Endothelial cell of umbilical vein (primary cell): ENCODE data around the gene MAGT1. TPM values are rescaled to one million over a fixed set of nuclear protein-coding genes. Genes with fewer than 3 reads are reported as not detected.

Source experiments
- BruUV-seq: library from RNA; stranded (reverse); fragments of 400-500 nt; replicated peaks from 2 replicates; lab custom pipeline; 2021; lab: Mats Ljungman, UMichigan
- CTCF ChIA-PET: fragments of 300-600, 350-600 bp; sonication (Branson Sonifier 250); formaldehyde crosslinking; loops from one replicate; lab custom pipeline; 2021; ENCODE audit warnings: antibody characterized with exemption, inconsistent platforms; lab: Charles Lee
- POLR2A ChIA-PET: fragments of 300-600, 350-600 bp; sonication (Branson Sonifier 250); formaldehyde crosslinking; loops from one replicate; lab custom pipeline; 2021; ENCODE audit warnings: antibody characterized with exemption, inconsistent platforms; lab: Charles Lee
- DNase-seq: peaks from one replicate; pipeline ENCODE4 v3.0.0-alpha.2; 2011; ENCODE audit warnings: low read depth, low spot score
- FAIRE-seq: peaks from 2 replicates; lab custom pipeline; 2011; peaks lifted over from hg19 to GRCh38; lab: Jason Lieb, UNC
- H2AFZ ChIP-seq: 2 replicates; pipeline ENCODE4 v1.6.0; 2012; ENCODE audit warnings: low read depth, low read length, control low read depth, inconsistent platforms
- H3K27ac ChIP-seq: 2 replicates; pipeline ENCODE4 v1.5.1; 2011; ENCODE audit warnings: low read depth, mild to moderate bottlenecking, control low read depth, low read length, moderate library complexity; ENCODE audit not compliant: insufficient read depth
- H3K27me3 ChIP-seq, 2 experiments: 2 replicates each; pipeline versions ENCODE4 v1.6.0 to v1.6.1; 2011; ENCODE audit warnings: low read length in 2 of 2, mixed read lengths in 1 of 2; ENCODE audit not compliant: control insufficient read depth in 2 of 2, insufficient read depth in 2 of 2
- H3K36me3 ChIP-seq, 2 experiments: 2 replicates in 1 of 2; 3 replicates in 1 of 2; pipeline ENCODE4 v1.5.1; 2011; ENCODE audit warnings: low read length in 2 of 2, mild to moderate bottlenecking in 1 of 2, moderate library complexity in 1 of 2; ENCODE audit not compliant: control insufficient read depth in 2 of 2, insufficient read depth in 2 of 2; ENCODE audit errors: extremely low read depth in 1 of 2
- H3K4me1 ChIP-seq: 3 replicates; pipeline ENCODE4 v1.5.1; 2011; ENCODE audit warnings: mild to moderate bottlenecking, low read length; ENCODE audit not compliant: control insufficient read depth, insufficient read depth; ENCODE audit errors: extremely low read depth
- H3K4me2 ChIP-seq: 2 replicates; pipeline ENCODE4 v1.6.1; 2011; ENCODE audit warnings: low read length, control low read depth, mixed read lengths; ENCODE audit not compliant: insufficient read depth
- H3K4me3 ChIP-seq, 3 experiments: fragments of 200-600 bp in 1 of 3; sonication (generic), shearing (Covaris generic) in 1 of 3; replicated peaks in 1 of 3; 2 replicates each; pipeline ENCODE4 v1.5.1; 2011 to 2016; ENCODE audit warnings: control low read depth in 3 of 3, low read length in 3 of 3, mild to moderate bottlenecking in 2 of 3, inconsistent platforms in 1 of 3, low read depth in 1 of 3, moderate library complexity in 1 of 3; ENCODE audit not compliant: insufficient read depth in 1 of 3
- H3K79me2 ChIP-seq: 2 replicates; pipeline ENCODE4 v1.6.0; 2012; ENCODE audit warnings: low read length, inconsistent platforms; ENCODE audit not compliant: control insufficient read depth, insufficient read depth
- H3K9ac ChIP-seq: replicated peaks from 2 replicates; pipeline ENCODE3; 2011; ENCODE audit warnings: low read length, control low read depth; ENCODE audit not compliant: insufficient read depth; ENCODE audit errors: extremely low read depth
- H3K9me1 ChIP-seq: replicated peaks from 3 replicates; pipeline ENCODE4 v1.6.0; 2011; ENCODE audit warnings: mild to moderate bottlenecking, low read length; ENCODE audit not compliant: control insufficient read depth, insufficient read depth; ENCODE audit errors: extremely low read depth
- H3K9me3 ChIP-seq: replicated peaks from 2 replicates; pipeline ENCODE4 v1.5.1; 2012; ENCODE audit warnings: low read length, inconsistent platforms; ENCODE audit not compliant: control insufficient read depth, insufficient read depth
- H4K20me1 ChIP-seq: replicated peaks from 2 replicates; pipeline ENCODE3; 2011; ENCODE audit warnings: mild to moderate bottlenecking, low read length; ENCODE audit not compliant: control insufficient read depth, insufficient read depth; ENCODE audit errors: extremely low read depth
- EZH2 ChIP-seq: IDR thresholded peaks from 2 replicates; pipeline ENCODE4 v1.6.1; 2012; ENCODE audit warnings: borderline replicate concordance, low read depth, mild to moderate bottlenecking, moderate library complexity, low read length, inconsistent platforms; ENCODE audit not compliant: severe bottlenecking
- FOS ChIP-seq: IDR thresholded peaks from 2 replicates; pipeline ENCODE4 v1.6.1; 2011; ENCODE audit warnings: mild to moderate bottlenecking, low read length, moderate library complexity, borderline replicate concordance; ENCODE audit not compliant: insufficient read depth
- GATA2 ChIP-seq: IDR thresholded peaks from 2 replicates; pipeline ENCODE4 v1.7.0; 2011; ENCODE audit warnings: low read depth, mild to moderate bottlenecking, moderate library complexity, mixed read lengths, low read length; ENCODE audit not compliant: insufficient read length, insufficient read depth
- JUN ChIP-seq: IDR thresholded peaks from 2 replicates; pipeline ENCODE4 v1.6.1; 2011; ENCODE audit warnings: borderline replicate concordance, low read depth; ENCODE audit not compliant: insufficient read length, insufficient read depth
- MAX ChIP-seq: IDR thresholded peaks from 2 replicates; pipeline ENCODE4 v1.6.1; 2011; ENCODE audit not compliant: insufficient read depth, insufficient read length
- MYC ChIP-seq: IDR thresholded peaks from one replicate; pipeline ENCODE4 v1.6.1; 2011; ENCODE audit warnings: mild to moderate bottlenecking, low read depth, low read length
- POLR2A ChIP-seq: IDR thresholded peaks from 2 replicates; pipeline ENCODE4 v1.6.1; 2012; ENCODE audit warnings: low read depth, mild to moderate bottlenecking, control low read depth, low read length
- POLR2AphosphoS5 ChIP-seq: IDR thresholded peaks from 2 replicates; pipeline ENCODE4 v1.6.1; 2012; ENCODE audit warnings: low read depth, mild to moderate bottlenecking, control low read depth, low read length, moderate library complexity; ENCODE audit not compliant: insufficient read depth
- dilution Hi-C: fragments of 300-500 bp; cut with MboI; formaldehyde crosslinking; loops from one replicate; pipeline ENCODE4 v1.15.0; 2019; ENCODE audit warnings: low sequenced_read_pairs; ENCODE audit not compliant: extremely low pct_ligation_motif_present
- intact Hi-C: fragments of 100-400 bp; cut with micrococcal nuclease; formaldehyde crosslinking; loops from one replicate; pipeline ENCODE4 v1.10.0; 2022
- polyA plus RNA-seq, 4 experiments: library from polyadenylated mRNA; depleted of rRNA in 3 of 4; stranded (reverse) in 3 of 4; unstranded in 1 of 4; fragments of >200 nt; gene quantifications; 2 replicates each; pipeline versions ENCODE4 v1.2.1 to v1.2.3, GENCODE V29; 2011 to 2012; ENCODE audit warnings: missing spikeins in 1 of 4
- total RNA-seq: library from RNA; stranded (reverse); gene quantifications from 2 replicates; pipeline ENCODE4 v1.2.3, GENCODE V29; 2021
- TF ChIP-seq, protein P1 (sequence below), 2 donors: IDR thresholded peaks; 1 replicate in 1 of 2; 2 replicates in 1 of 2; pipeline ENCODE4 v1.5.1; 2011; ENCODE audit warnings: low read length in 2 of 2, mild to moderate bottlenecking in 2 of 2, moderate library complexity in 2 of 2, control low read depth in 1 of 2, inconsistent platforms in 1 of 2, low read depth in 1 of 2; ENCODE audit not compliant: insufficient read depth in 1 of 2; ENCODE audit errors: extremely low read depth in 1 of 2

Gene MAGT1
- total and polyA plus RNA-seq, 2 donors (not counting 3 experiments of a cell fraction or from before 2014, with no cell fraction given), result 36.3 to 66.9 TPM

GRCh38 chrX:77938083-77938680 lies 42.9 kb upstream of the MAGT1 start:
- BruUV-seq, result no TSS peak
- no peak overlapping the region for H3K9ac ChIP-seq
- FAIRE-seq (no peak), DNase-seq (no peak)
- CTCF ChIA-PET, result no interaction called here
- dilution Hi-C loops (no loop called here), intact Hi-C loops (no loop called here)
- H3K79me2 ChIP-seq, result no peaks in the 10 kb centered on the region
- no peaks in the 10 kb centered on the region for H3K27me3 ChIP-seq
- H3K4me2 ChIP-seq, result no peak overlapping the region
- no peak overlapping the region for H3K27ac ChIP-seq
- H2AFZ ChIP-seq, result no peak overlapping the region
- no peaks in the 10 kb centered on the region for H3K9me1 ChIP-seq
- TF ChIP-seq JUN, result no peak
- no peak for TF ChIP-seq MAX
- TF ChIP-seq POLR2A, result no peak
- no peak for TF ChIP-seq MYC
- TF ChIP-seq FOS, result no peak
- TF ChIP-seq POLR2AphosphoS5, result no peak
- no peak for TF ChIP-seq GATA2
- TF ChIP-seq, protein P1, sequence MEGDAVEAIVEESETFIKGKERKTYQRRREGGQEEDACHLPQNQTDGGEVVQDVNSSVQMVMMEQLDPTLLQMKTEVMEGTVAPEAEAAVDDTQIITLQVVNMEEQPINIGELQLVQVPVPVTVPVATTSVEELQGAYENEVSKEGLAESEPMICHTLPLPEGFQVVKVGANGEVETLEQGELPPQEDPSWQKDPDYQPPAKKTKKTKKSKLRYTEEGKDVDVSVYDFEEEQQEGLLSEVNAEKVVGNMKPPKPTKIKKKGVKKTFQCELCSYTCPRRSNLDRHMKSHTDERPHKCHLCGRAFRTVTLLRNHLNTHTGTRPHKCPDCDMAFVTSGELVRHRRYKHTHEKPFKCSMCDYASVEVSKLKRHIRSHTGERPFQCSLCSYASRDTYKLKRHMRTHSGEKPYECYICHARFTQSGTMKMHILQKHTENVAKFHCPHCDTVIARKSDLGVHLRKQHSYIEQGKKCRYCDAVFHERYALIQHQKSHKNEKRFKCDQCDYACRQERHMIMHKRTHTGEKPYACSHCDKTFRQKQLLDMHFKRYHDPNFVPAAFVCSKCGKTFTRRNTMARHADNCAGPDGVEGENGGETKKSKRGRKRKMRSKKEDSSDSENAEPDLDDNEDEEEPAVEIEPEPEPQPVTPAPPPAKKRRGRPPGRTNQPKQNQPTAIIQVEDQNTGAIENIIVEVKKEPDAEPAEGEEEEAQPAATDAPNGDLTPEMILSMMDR (IDR thresholded peaks at IDR 0.05; ENCODE audit: extremely low read depth in 1 of 2, insufficient read depth in 1 of 2, low read depth in 1 of 2, low read length in 2 of 2), result no peak
- TF ChIP-seq EZH2, result no peak
- no peaks in the 10 kb centered on the region for H3K36me3 ChIP-seq
- H3K9me3 ChIP-seq, result no peaks in the 10 kb centered on the region
- peaks cover 11% of the 10 kb centered on the region for H3K4me1 ChIP-seq
- no peaks in the 10 kb centered on the region for H4K20me1 ChIP-seq
- no peak overlapping the region for H3K4me3 ChIP-seq
- POLR2A ChIA-PET, result no interaction called here
